Measurements from ENCODE around the gene S100A12.
"Not testable (repeated sequence)": the region's sequence is repeated elsewhere in the genome, so short reads cannot be mapped to it uniquely, and the experiment has no call there.

The S100A12 gene

GRCh38 chr1:153349363-153350320, 25.8 kb downstream of the S100A12 start:
- no peak for DNase-seq

DNA sequence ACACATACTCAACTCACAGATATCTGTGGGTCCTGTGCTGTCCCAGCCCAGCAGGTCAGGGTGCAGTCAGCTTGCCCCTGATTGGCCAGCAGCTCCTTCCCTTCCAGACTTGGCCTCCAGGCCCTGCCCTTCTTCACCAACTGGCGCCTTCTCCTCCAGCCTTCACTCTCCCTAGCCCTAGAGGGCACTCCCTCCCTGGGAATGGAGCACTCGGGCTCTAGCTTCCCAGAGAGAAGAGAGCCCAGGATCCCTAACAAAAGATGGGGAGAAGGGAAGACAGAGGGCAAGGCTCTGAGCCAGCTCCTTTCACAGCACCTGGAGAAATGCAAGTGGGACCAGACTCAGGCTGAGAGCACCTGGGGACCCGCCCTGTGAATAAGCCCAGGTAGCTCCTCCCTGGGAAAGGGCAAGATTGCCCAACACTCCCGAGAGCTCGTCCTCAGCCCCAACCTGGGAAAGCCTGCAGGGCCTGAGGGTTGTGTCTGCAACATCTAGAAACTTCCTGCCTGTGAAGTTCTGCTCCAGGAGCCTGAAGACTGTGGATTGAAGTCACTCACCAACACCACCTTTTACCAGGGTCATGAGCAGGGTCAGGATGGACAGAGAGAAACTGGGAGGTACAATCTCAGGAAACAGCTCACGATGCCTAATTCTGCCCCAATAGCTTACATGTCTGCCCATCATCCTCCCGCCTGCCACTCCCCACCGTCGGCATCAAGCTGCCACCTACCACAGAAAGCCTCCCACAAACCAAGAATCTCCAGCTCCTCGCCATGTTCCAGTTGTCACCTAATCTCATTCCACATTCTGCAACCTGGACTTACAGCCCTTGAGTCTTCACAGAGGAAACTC, 26.7 kb downstream of the S100A12 start, which contains the start of gene PGLYRP4:
PGLYRP4 (minus strand) TSS at position 331 of the 852 bp plus-strand sequence. CDS start 909 bp downstream, outside the sequence.
- no peak for DNase-seq

DNA sequence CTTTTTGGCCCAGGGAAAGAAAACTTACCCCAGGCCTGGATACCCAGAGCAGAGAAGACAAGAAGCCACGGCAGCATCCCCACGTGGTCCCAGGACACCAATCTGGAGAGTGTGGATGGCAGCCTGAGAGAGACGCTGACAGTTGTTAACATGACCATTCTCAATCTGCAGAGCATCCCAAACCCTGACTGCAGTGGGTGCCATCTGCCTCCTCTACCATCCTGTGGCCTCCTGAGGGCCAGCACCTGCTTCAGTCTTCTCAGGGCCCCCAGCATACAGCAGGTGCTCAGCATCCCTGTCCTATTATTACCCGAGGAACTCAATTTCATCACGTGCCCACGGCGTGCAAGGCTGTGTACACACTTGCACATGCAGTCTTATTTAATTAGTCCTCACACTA, 27.6 kb downstream of the S100A12 start:
- DNase-seq, result no peak

GRCh38 chr1:153347049-153347448, 28.4 kb downstream of the S100A12 start:
- DNase-seq, result not testable (repeated sequence)

DNA sequence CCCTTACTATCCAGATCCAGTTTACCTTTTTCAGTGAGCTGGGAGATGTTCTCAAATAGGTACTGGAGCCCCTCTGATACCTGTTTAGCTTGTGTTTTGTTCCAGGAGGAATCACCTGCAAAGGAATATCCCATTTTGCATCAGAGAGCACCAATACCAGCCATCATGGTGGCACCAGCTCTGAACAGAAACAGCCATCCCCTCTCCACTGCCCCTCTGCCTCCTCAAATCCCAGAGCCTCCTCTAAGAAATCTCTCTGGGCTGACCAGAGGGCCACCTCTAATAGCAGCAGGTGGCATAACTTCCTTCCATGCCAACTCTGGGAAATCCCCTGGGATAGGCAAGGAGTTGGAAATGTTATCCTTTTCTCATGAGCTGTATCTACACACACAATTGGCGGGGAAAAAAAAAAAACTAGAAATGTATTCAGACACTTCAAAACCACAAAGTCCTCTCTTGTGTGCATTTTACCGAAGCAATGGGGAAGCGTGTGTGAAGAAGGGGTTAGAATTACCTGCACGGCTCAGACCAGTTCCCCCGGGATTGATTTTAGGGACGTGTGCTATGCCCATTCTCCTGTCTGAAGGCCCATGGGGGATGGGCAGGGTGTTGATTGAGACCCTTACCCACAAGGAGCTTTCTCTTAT, 29.2 kb downstream of the S100A12 start:
- no peak for DNase-seq

DNA sequence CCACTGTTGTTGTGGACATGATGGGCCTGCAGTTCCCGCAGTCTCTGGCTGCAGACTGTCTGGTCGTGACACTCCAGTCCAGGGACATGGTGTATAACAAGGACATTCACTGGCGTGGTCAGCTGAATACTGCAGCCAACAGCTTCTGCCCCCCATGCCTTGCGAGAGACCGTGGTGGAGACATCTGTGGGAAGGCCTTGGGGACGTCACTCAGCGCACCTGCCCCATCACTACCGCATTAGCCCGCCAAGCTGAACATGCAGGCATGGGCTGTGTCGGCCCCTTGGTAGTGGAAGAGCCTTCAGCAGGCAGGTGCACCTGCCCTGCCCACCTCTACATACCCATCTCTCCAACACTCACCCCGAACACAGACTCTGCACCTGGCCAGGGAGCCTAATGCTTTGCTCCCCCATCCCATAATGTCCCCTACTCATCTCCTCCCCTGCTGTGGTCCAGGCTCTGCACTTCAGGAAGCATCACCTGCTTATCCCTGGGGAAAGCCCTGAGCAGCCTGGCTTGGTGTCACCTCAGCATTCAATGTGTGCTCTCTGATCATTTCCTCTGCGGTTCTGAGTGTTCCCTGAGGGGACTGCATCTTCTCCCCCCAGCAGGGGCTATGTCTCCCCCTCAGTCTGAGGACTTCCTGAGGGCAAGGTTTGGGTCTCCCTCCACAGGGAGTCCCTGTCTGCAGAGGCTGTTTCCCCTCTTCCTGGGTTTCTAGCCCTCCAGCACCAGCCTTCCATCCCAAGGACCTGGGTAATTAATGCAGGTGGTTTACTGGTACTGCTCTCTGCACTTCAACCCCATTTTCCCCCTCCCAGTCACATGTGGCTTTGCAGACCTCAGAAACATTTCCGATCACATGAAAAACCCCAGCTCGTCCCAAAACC, 30.0 kb downstream of the S100A12 start:
- no peak for DNase-seq

DNA sequence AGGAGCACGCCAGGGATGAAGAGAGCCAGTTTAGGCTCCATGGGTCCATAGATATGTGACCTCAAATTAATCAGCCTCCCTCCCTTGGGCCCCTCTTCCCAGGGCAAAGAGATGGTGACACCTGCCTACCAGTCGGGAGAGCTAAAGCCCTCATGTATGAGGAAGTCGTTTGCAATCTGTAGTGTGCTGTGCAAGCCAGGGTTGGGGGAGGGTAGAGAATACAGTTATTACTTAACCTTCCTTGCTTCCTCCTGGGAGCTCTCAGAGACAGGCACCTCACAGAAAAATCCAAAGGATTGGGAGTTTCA, 30.7 kb downstream of the S100A12 start:
- no peak for DNase-seq

DNA sequence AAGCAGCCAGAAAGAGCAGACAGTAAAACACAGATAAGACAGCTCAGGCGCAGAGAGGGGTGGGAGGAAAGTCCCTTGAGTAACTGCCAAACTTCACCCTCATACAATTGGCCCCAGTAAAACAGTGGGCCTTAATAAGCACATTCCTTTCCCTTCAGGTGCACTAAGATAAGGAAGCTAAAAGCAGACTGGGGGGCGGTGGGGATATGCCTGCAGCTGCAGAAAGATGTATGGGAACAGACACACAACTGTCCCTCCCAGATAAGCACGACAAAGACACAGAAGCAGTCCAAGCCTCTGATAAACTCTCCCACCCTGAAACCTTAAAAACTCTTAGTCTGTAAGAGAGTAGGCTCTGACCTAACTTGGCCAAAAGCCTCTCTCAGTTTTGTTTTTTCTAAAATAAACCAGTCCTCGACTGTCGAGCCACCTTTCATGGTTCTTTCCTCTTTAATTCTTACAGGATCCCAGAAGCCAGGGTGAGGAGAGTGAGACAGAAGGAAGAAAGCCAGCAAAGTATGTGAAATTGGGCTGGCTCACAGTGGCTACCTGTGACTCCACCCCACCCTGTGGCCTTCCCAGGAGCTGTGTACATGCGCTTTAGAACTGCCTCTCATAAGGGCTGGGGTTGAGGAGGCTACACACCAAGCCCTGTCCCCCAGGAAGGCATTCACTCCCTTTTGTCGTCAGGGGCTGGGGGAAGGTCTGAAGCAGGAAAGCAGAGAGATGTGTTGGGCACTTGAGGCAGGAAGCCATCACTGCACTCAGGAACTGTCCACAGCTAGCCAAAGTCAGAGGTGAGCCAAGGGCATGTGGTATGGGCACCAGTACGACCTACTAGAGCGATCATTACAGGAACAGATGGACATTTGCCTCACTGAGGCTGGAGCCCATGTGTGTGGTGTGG, 31.4 kb downstream of the S100A12 start:
- DNase-seq, result no peak

- no peak for DNase-seq
Observed at GRCh38 chr1:153343040-153343681, 32.3 kb downstream of the S100A12 start.

- DNase-seq, result no peak
Observed at GRCh38 chr1:153342178-153342577, 33.2 kb downstream of the S100A12 start.

DNA sequence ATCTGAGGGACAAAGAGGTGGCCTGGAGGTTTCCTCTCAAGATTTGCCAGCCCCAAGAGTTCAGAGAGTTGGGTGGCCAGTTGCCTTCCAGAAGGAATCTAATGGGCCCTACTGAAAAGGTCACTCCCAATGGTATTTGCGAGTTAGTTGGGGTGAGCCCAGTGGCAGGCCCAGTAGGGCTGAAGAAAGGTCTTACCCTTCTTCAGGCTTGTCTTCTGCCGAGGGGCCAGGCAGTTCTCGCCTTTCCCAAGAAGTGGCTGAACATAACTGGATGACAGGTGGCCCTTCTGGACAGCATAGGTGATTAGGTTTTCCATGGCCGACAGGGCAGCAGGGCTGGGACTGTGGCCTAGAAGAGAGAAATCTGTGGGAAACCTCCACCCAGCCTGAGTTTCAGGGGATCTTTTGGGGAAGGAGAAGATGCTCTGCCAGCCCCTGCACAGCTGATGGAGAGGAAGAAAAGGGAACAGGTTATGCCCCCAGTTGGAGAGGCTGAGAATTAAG, 33.9 kb downstream of the S100A12 start:
- DNase-seq, result no peak

GRCh38 chr1:153340356-153340755, 35.1 kb downstream of the S100A12 start:
- DNase-seq, result no peak

- no peak for DNase-seq
Observed at GRCh38 chr1:153339802-153340201, 35.6 kb downstream of the S100A12 start.

DNA sequence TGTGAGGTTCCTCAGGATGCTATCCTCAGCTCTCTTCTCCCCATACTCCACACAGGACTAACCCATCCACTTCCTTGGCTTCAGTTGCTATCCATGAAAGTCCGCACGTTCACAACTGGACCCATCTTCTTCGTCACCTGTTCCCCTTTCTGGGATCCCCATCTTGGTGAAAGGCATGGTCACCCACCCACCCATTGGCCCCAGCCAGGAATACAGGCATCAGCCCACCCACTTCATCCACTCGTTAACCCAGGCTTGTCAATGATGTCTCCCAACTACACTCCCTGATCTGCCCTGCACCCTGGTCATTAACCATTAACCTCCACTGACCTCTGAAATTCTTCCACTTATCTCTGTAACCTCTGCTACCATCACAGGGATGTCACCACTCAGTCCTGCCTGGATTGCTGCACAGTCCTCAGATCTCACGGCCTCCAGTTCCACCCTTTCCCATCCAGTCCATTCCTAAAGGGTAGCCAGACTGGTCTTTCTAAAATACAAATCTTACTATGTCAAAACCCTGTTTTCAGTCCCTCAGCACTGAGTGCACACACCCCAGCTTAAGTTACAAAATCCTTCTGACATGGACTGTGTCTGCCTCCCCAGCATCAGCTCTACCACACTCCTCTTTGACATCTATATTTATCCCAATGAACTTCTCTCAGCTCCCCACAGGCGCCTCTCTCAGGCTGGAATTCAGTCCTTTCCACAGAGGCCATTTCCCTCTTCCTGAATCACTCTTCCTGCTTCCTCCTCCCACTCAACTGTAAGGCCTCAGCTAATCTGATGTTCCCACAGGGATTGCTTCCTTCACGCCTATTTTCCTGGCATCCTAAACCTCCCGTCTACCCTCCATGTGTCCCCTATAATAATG, 37.2 kb downstream of the S100A12 start:
- DNase-seq, result no peak

- no peak for DNase-seq
Observed at GRCh38 chr1:153336650-153337049, 38.8 kb downstream of the S100A12 start.

GRCh38 chr1:153333902-153334301, 41.5 kb downstream of the S100A12 start:
- DNase-seq, result no peak

DNA sequence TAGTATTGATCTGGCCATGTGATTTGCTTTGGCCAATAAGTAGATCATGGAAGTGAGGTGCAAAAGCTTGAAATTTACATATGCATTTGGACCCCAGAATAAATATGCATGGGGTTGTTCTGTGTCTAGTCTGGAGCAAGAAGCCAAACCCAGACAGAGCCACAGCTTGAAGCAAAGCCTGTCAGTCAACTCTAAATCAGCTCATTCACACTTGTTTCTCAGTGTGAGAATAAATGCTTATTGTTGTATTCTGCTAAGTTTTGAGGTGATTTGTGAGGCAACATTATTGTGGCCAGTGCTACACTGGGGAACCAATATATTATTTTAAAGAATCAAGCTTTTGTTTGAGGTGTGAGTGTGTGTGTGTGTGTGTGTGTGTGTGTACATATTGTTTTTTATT, 50.5 kb downstream of the S100A12 start:
- no peak for DNase-seq
